Transverse colon (tissue), 4 donors: ENCODE results near the gene HTRA3. TPM values are rescaled to one million over a fixed set of nuclear protein-coding genes. Genes with fewer than 3 reads are reported as not detected.

ENCODE experiments used
- DNase-seq: peaks from one replicate; pipeline ENCODE4 v3.0.0-alpha.2; 2019
- H3K27ac ChIP-seq, 4 donors: fragments of 200-600 bp; sonication (generic); 2 replicates each; pipeline ENCODE4 v1.5.1; 2016 to 2018; ENCODE audit warnings: inconsistent platforms in 4 of 4
- H3K27me3 ChIP-seq: fragments of 200-600 bp; sonication (generic); 2 replicates; pipeline ENCODE4 v1.5.1; 2017; ENCODE audit warnings: inconsistent platforms
- H3K36me3 ChIP-seq, 4 donors: fragments of 200-600 bp; sonication (generic); 2 replicates each; pipeline ENCODE4 v1.5.1; 2017 to 2019; ENCODE audit warnings: inconsistent platforms in 4 of 4
- H3K4me1 ChIP-seq, 4 donors: fragments of 200-600 bp; sonication (generic); 2 replicates each; pipeline ENCODE4 v1.5.1; 2017 to 2020; ENCODE audit warnings: inconsistent platforms in 4 of 4
- H3K4me3 ChIP-seq, 4 donors: fragments of 200-600 bp; sonication (generic); 1 replicate in 1 of 4; 2 replicates in 3 of 4; pipeline versions ENCODE4 v1.5.1 to v1.6.1; 2017 to 2019; ENCODE audit warnings: inconsistent platforms in 4 of 4
- H3K9me3 ChIP-seq, 2 donors: fragments of 200-600 bp; sonication (generic); 2 replicates each; pipeline ENCODE4 v1.5.1; 2017 to 2019; ENCODE audit warnings: inconsistent platforms in 2 of 2
- EP300 ChIP-seq: sonication (generic); formaldehyde crosslinking; IDR thresholded peaks from one replicate; pipeline ENCODE4 v1.6.1; 2017; ENCODE audit warnings: antibody characterized with exemption, low read depth
- POLR2A ChIP-seq: fragments of 450-650 bp; IDR thresholded peaks from one replicate; pipeline ENCODE4 v1.6.1; 2016; ENCODE audit warnings: antibody characterized with exemption, mild to moderate bottlenecking, moderate library complexity
- POLR2AphosphoS5 ChIP-seq, 3 donors: sonication (generic); formaldehyde crosslinking; IDR thresholded peaks; one replicate each; pipeline ENCODE4 v1.6.1; 2016; ENCODE audit warnings: antibody characterized with exemption in 3 of 3
- WGBS, 2 donors: methylation state at CpG; one replicate each; pipeline ENCODE4 v1.1.5; 2018; ENCODE audit warnings: low coverage in 1 of 2; 5-methylcytosine and 5-hydroxymethylcytosine counted together
- in situ Hi-C, 4 donors: fragments of 200-750 bp; cut with MboI; loops; one replicate each; pipeline versions ENCODE4 v1.15.0 to v1.15.1; 2017; ENCODE audit warnings: low sequenced_read_pairs in 3 of 4, low pct_ligation_motif_present in 1 of 4, low pct_unique_long_range_greater_than_20kb in 1 of 4
- intact Hi-C: fragments of 100-400 bp; cut with DNase I; formaldehyde crosslinking; loops from one replicate; pipeline ENCODE4 v1.15.1; 2023; ENCODE audit warnings: low total_unique reads
- total RNA-seq, 4 donors: library from RNA; depleted of rRNA; stranded (reverse); fragments of >200 nt; gene quantifications; one replicate each; pipeline ENCODE4 v1.1.0, GENCODE V29; 2016
- TF ChIP-seq, protein P1 (sequence below), 5 experiments: fragments of 200-600 bp in 3 of 5; fragments of 450-650 bp in 2 of 5; sonication (generic) in 3 of 5; IDR thresholded peaks; 1 replicate in 2 of 5; 2 replicates in 3 of 5; pipeline ENCODE4 v1.5.1; 2016 to 2017; ENCODE audit warnings: antibody characterized with exemption in 5 of 5, inconsistent platforms in 3 of 5, mild to moderate bottlenecking in 2 of 5, moderate library complexity in 1 of 5

The HTRA3 gene
- total RNA-seq, 4 donors from 2014 or later = 1.5 to 11.9 (median 6.5) TPM

DNA sequence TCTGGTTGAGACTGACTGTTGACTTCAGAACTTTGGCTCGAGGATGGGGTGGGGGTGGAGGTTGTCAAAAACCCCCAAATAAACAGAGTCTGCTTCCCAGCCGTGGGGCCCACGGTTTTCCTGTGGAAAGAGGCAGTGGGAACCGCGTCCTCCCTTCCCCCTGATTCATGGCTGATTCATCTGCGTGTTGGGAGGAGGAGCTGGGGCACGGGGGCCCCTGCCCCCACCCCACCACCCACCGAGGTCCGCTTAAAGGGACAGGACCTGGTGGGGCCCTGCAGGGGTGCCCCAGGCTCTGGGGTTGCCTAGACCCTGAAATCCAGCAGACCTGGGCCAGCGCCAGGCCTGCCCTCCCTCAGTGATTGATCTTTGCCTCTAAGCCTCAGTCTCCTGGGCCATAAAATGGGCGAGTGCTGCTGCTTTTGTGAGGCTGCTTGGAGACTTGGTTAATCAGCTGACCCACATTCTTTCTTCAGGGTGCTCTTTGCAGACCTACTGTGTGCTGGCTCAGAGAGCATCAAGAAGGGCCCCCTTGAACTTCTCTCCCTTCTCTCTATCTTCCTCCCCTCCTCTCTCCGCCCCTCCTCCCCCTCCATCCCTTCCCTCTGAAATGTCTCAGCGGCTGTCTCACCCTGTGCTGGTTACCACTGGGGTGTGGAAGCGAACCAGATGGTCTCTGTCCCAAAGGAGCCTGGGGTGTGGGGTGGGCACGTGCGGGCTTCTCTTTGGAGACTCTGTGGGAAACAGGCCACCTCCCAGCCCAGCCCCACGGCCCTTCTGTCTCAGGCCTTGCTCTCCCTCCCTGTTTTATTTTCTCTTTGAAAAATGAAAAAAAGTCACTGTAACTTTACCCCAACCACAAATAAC is 9.1 kb downstream of the HTRA3 start:
- Histone ChIP-seq H3K36me3 (no peaks in the 10 kb centered on the region), H3K4me3 (no peak overlapping the region), H3K9me3 (no peaks in the 10 kb centered on the region), H3K27ac (peak overlapping the region; percentile 16 to 55 (median 36)), H3K4me1 (peaks cover 14 to 32% (median 28%) of the 10 kb centered on the region in 4 donors), H3K27me3 (no peaks in the 10 kb centered on the region)
- in situ Hi-C loops = no loop called here
- 36 to 45% methylated on average over 2 to 17 of the region's 17 CpGs for WGBS, 2 donors
- no peak for TF ChIP-seq EP300
- TF ChIP-seq, protein P1, sequence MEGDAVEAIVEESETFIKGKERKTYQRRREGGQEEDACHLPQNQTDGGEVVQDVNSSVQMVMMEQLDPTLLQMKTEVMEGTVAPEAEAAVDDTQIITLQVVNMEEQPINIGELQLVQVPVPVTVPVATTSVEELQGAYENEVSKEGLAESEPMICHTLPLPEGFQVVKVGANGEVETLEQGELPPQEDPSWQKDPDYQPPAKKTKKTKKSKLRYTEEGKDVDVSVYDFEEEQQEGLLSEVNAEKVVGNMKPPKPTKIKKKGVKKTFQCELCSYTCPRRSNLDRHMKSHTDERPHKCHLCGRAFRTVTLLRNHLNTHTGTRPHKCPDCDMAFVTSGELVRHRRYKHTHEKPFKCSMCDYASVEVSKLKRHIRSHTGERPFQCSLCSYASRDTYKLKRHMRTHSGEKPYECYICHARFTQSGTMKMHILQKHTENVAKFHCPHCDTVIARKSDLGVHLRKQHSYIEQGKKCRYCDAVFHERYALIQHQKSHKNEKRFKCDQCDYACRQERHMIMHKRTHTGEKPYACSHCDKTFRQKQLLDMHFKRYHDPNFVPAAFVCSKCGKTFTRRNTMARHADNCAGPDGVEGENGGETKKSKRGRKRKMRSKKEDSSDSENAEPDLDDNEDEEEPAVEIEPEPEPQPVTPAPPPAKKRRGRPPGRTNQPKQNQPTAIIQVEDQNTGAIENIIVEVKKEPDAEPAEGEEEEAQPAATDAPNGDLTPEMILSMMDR (IDR thresholded peaks at IDR 0.05) = no peak
- TF ChIP-seq POLR2A = no peak
- TF ChIP-seq POLR2AphosphoS5 (IDR thresholded peaks at IDR 0.05) = no peak
- no peak for DNase-seq
- intact Hi-C loops = no loop called here

DNA sequence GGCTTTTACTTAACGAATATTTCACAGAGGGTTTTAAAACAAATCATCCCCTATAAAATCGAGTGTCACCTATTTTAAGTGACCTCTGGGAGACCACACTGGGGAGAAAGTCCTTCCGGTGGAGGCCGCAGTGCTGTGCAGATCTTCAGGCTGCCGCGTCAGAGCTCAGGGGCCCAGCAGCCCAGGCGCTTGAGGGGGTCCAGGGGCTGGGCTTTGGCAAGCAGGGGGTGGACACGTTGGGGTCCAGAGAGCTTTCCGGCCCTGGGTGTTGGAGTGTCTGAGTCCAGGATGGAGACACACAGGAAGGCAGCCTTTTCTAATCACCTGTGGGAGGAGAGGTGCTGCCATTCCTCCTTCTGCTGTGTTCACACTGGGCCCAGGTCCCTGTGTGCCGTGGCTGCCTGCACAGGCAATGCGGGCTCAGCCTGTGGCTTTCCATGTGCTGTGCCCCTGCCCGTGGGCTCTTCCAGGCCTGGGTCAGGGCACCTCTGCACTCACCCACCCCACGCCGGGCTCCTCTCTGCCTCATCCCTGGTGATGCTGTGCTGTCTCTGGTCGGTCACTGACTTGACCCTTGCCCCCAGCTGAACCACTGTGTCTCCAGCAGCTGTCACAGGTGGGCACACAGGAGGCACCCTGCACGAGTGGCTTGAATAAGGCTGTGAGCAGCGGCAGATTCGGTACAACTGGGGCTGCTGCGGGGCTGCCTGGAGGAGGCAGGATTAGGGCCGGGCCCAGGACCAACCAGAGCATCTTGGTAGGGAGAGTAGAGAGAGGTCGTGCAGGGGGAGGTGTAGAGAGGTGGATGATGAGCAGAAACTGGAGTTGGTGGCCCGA is 10.0 kb downstream of the HTRA3 start:
- WGBS, 2 donors = 29 to 82% methylated on average over 2 to 22 of the region's 22 CpGs
- Histone ChIP-seq H3K4me1 (peaks cover 8 to 32% (median 25%) of the 10 kb centered on the region in 4 donors), H3K4me3 (no peak overlapping the region), H3K27me3 (no peaks in the 10 kb centered on the region), H3K36me3 (no peaks in the 10 kb centered on the region), H3K9me3 (no peaks in the 10 kb centered on the region), H3K27ac (no peak overlapping the region)
- no peak for DNase-seq
- in situ Hi-C loops (no loop called here), intact Hi-C loops (no loop called here)
- TF ChIP-seq POLR2A (no peak), EP300 (no peak), POLR2AphosphoS5 (IDR thresholded peaks at IDR 0.05) (no peak)
- TF ChIP-seq, protein P1 (IDR thresholded peaks at IDR 0.05) = no peak

DNA sequence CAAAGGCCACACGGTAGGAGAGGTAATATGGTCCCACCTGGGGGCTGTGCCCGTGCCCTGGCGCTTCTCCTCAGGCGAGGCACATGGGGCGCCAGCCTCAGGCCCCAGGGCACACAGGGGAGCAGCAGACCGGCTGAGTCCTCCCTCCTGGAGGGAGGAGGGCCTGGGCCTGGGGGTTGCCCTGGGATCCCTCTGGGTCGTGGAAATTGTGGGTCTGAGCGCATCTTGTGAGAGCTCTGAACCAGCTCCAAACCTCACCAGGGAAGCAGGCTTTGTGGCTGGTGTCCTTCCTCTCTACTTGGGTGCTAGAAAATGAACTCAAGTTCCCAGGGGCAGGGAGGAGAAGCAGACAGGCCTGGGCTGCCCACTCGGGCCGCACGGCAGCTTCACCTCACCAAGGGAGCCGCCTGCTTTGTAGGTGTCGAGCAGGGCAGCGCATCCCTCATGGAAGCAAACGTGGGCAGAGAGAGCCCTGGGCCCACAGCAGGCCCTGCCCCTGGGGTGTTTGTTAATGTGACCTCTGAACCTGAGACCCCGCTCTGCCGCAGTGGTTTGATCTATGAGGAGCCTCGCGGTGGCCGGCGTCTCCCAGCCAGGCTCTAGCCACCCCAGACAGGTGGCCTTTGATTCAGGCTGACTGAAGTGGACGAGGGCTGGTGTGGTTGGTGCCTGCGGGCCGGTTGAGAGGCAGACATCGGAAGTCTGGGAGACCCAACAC is 10.8 kb downstream of the HTRA3 start:
- Histone ChIP-seq H3K4me1 (peaks cover 5 to 28% (median 21%) of the 10 kb centered on the region in 4 donors), H3K4me3 (no peak overlapping the region), H3K36me3 (no peaks in the 10 kb centered on the region), H3K9me3 (no peaks in the 10 kb centered on the region), H3K27ac (peak overlapping the region in 1 of 4 donors; percentile 5), H3K27me3 (no peaks in the 10 kb centered on the region)
- TF ChIP-seq POLR2A = no peak
- in situ Hi-C loops (no loop called here), intact Hi-C loops (no loop called here)
- DNase-seq = no peak
- WGBS, 2 donors = 86 to 100% methylated on average over 2 to 21 of the region's 25 CpGs

DNA sequence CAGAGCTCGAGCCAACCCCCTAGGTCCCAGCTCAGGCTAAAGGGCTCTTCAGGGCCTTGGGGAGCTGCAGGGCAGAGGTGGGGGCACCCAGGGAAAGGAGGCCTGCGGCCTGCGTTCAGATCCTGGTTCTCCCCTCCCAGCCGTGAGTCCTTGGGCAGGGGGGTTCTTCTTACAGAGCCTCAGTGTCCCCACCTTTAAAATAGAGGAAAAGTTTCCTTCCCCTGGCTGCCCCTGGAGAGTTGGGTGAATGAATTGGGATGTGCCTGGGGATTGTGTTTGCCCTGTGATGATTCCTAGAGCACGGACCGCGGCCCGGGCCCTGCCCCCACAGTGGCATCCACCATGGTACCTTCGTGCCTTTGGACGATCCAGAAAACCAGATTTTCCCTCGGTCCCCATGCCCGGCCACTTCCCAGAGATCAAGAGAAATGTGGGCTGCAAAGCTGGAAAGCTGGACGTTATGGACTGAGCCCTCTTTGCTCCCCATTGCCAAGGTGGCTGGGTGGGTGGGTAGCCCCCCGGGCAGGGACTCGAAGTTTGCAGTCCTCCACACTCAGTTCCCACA is 11.4 kb downstream of the HTRA3 start:
- TF ChIP-seq POLR2AphosphoS5 (IDR thresholded peaks at IDR 0.05) = no peak
- TF ChIP-seq EP300 = no peak
- TF ChIP-seq POLR2A = no peak
- TF ChIP-seq, protein P1 (IDR thresholded peaks at IDR 0.05) = no peak
- Histone ChIP-seq H3K9me3 (no peaks in the 10 kb centered on the region), H3K4me3 (no peak overlapping the region), H3K36me3 (no peaks in the 10 kb centered on the region), H3K27ac (peak overlapping the region in 2 of 4 donors; percentile 12 to 43), H3K4me1 (peaks cover 0 to 23% (median 16%) of the 10 kb centered on the region in 4 donors), H3K27me3 (no peaks in the 10 kb centered on the region)
- 82% methylated on average over 14 of the region's 15 CpGs; no CpG with 5 or more reads in 1 of the 2 donors for WGBS, 2 donors
- DNase-seq = no peak
- intact Hi-C loops = no loop called here
- in situ Hi-C loops = no loop called here
